HL-60 (cell line): ENCODE results near the gene SETMAR.

Experiments
- DNase-seq, 2 experiments: peaks; one replicate each; pipeline ENCODE4 v3.0.0-alpha.2; 2010 to 2020; ENCODE audit warnings: low read depth in 1 of 2, low spot score in 1 of 2
- H3K27ac ChIP-seq: fragments of 250-450 bp; sonication (Bioruptor Pico); replicated peaks from 2 replicates; pipeline ENCODE4 v1.5.1; 2020; ENCODE audit warnings: mild to moderate bottlenecking, moderate library complexity
- H3K27me3 ChIP-seq: fragments of 250-450 bp; sonication (Bioruptor Pico); 2 replicates; pipeline ENCODE4 v1.5.1; 2021; ENCODE audit warnings: mild to moderate bottlenecking, moderate library complexity; ENCODE audit not compliant: insufficient read depth, poor library complexity, severe bottlenecking
- H3K4me3 ChIP-seq: replicated peaks from 2 replicates; pipeline ENCODE4 v1.5.1; 2011; ENCODE audit warnings: mild to moderate bottlenecking, control low read depth, low read length; ENCODE audit not compliant: insufficient read depth
- CTCF ChIP-seq: IDR thresholded peaks from one replicate; pipeline ENCODE4 v1.5.1; 2011; ENCODE audit warnings: low read length, control low read depth, inconsistent platforms; ENCODE audit not compliant: insufficient read depth
- GABPA ChIP-seq: IDR thresholded peaks from 2 replicates; pipeline ENCODE4 v1.6.1; 2012; ENCODE audit warnings: low read depth
- POLR2AphosphoS5 ChIP-seq: IDR thresholded peaks from 2 replicates; pipeline ENCODE4 v1.6.1; 2012; ENCODE audit warnings: low read depth
- REST ChIP-seq: IDR thresholded peaks from 2 replicates; pipeline ENCODE4 v1.6.1; 2012; ENCODE audit warnings: low read depth; ENCODE audit not compliant: insufficient replicate concordance
- SPI1 ChIP-seq: IDR thresholded peaks from 2 replicates; pipeline ENCODE4 v1.6.1; 2012; ENCODE audit warnings: low read depth, mild to moderate bottlenecking, borderline replicate concordance
- long read RNA-seq: library from polyadenylated mRNA; unstranded; transcript quantifications from one replicate; pipeline ENCODE4 v2.0.0, GENCODE V29; 2020

Gene SETMAR
- long read RNA-seq, transcript SETMAR-201 (3 exons, 2,443 nt) = major isoform, 5 of 25 reads
- long read RNA-seq, partial matches to known transcripts = 0 of 25 reads
- long read RNA-seq, other reads (novel, unspliced or antisense) = 18 of 25 reads

GRCh38 chr3:4303187-4304123 is at the start of gene SETMAR:
TSS of gene SETMAR (plus strand) at chr3:4303369. CDS start at chr3:4303371, 2 bp downstream.
- peak; percentile 85 to 89 for DNase-seq
- Histone ChIP-seq H3K27me3 (no peaks in the 10 kb centered on the region), H3K27ac (peak within 1 kb of the TSS; percentile 87), H3K4me3 (peak within 1 kb of the TSS; percentile 76)
- TF ChIP-seq POLR2AphosphoS5 (peak; percentile 62), SPI1 (no peak), CTCF (no peak), GABPA (no peak)

- no peak for DNase-seq
- TF ChIP-seq POLR2AphosphoS5 (no peak), SPI1 (no peak), GABPA (no peak), CTCF (no peak), REST (no peak)
- Histone ChIP-seq H3K27ac (no peak overlapping the region), H3K4me3 (no peak overlapping the region), H3K27me3 (no peaks in the 10 kb centered on the region)
These were observed 41.8 kb upstream of the SETMAR start for GRCh38 chr3:4261406-4261805.

GRCh38 chr3:4264040-4264439 is 39.1 kb upstream of the SETMAR start:
- no peak for TF ChIP-seq CTCF
- no peak for TF ChIP-seq POLR2AphosphoS5
- no peak for TF ChIP-seq GABPA
- TF ChIP-seq REST = no peak
- no peak for TF ChIP-seq SPI1
- Histone ChIP-seq H3K27me3 (no peaks in the 10 kb centered on the region), H3K27ac (no peak overlapping the region), H3K4me3 (no peak overlapping the region)
- DNase-seq = no peak
